GM21360 (cell line): Measurements from ENCODE around the gene DOCK10.

ENCODE experiments used
- ATAC-seq: cut with Tn5 transposase; IDR thresholded peaks from one replicate; pipeline ENCODE4 v1.9.1; 2021; ENCODE audit warnings: mild to moderate bottlenecking, moderate library complexity; ENCODE audit not compliant: unreplicated experiment

The DOCK10 gene

DNA sequence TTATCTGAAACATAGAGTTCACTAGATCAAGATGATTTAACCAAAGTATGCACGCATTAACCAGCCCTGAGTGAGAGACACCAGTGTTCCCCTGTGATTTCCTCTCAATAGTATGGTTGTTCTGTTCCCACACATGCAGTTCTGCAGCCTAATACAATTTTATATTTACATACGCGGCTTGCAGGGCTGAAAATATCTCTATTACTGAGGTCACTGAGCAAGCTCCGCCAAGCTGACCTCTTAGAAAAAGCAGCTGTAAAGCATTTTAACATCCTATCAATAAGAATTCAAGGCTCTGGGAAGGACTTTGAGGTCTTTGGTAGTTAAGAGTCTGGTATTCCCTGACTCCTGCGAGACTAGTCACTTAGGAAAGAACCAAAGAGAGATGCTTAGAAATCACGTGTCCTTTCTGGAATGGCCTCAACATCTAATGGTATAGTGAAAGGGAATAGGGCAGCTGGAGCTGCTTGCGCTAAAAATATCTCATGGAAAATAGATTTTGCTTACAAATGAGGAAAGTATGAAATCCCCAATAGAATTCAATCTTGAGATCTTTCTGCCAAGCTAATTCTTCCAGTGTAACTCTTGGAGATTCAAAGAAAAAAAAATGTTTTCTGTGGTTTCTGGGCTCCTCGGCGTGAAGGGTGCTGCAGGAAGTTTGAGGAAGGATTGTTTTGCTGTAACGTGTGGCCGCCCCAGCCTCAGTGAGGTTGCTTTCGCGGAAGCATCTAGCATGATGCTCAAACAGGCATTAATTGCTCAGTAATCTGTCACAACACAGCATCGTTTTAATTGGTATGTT is 59.2 kb downstream of the DOCK10 start:
- peak; percentile 55 for ATAC-seq

DNA sequence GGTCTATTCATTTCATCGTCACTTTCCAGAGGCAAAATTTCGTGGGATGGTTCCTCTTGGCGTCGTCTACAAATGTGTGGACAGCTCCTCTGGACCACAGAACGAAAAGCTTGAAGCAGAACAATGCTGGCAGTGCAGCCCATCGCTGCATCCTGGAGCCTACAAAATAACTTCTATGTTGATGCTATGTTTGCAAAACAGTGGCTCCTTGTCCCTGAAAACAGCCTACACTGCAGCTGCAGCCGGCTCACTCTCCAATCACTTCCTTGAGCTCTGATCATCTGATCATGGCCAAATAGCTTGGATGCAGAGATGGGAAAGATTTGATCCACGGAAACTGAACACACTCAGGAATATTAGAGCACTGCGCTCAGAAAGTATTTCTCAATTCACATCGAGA is 60.0 kb downstream of the DOCK10 start:
- ATAC-seq, result no peak

DNA sequence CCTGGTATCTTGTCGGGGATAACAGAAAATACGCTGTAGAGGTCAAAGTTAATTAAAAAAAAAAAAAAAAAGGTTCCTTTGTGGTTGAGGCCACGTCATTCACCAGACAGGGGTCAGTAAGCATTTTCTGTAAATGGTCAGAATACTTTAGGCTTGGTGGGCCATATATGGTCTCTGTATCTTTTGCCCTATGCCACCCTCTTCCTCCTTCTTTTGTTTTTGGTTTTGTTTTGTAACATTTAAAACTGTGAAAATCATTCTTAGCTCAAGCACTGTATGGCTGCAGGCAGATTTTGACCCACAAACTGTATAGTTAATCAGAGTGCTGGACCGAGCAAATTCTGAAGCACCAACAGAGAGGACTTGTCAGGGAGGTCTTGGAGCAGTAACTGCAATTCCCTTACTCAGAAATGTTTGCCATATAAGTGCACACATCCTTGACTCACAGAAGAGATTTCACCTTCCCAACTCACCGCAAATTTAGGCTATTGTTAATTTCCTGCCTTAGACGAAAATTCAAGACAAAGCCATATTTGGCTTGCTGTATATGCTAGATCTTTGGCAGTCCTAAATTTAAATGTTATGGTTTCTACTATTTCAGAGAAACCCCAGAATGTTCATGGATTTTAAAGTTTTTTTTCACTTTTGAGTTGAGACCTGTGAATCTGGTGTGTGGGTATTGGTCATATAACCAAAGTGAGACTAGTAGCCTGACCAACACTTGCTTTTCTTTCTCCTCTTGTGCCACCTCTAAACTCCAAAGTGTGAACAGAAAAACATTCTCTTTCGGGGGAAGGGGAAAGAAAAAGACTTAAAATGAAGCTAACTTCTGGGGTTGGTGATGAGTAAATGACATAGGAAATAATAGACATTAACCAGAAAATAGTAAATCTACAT is 65.4 kb downstream of the DOCK10 start:
- no peak for ATAC-seq

DNA sequence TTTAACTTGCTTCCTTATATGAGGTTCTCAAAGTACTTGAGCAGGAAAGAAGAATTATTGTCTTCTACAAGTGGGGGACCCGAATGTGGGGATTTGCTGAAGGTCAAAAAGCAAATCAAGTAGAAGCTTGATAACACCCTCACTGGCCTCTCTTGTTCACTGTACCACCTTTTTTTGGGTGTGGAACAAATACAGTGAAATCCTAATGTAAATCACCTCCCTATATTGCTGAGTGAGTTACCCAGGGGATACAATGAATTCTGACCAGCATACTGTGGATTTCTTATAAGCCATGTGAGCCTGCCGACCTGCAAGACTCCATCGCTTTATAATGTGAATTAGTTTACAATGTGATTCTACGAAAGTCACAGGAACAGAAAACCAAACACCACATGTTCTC is 66.5 kb downstream of the DOCK10 start:
- no peak for ATAC-seq

DNA sequence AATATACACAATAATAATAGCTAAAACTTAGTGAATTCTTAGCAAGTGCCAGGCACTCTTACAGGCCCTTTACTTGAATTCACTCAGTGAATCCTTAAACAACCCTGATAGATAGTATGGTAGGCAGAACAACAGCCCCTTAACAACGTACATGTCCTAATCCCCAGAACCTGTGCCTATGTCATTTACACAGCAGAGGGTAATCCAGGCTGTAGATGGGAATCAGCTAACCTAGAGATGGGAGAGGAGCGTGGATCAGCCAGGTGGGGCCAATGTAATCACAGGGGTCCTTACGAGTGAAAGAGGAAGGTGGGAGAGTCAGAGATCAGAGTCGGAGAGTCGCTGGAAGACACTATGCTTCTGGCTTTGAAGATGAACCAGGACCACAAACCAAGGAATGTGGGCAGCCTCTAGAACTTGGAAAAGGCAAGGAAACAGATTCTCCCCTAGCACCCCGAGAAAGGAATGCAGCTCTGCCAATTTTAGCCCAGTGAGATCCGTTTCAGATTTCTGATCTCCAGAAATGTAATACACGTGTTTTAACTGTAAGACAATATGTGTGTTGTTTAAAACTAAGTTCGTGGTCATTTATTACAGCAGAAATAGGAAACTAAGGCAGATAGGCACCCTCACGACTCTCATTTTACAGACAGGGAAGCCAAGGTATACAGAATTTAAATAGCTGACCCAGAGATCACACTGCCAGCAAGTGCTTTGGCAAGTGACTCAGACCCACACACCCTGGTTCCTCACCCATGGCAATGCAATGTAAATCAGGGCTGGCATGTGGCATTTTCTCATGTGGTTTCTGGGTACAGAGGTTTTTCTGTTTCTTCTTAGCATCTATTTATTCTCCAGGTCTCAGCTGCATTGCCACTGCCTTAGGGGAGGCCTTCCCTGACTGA is 68.9 kb downstream of the DOCK10 start:
- ATAC-seq, result no peak

DNA sequence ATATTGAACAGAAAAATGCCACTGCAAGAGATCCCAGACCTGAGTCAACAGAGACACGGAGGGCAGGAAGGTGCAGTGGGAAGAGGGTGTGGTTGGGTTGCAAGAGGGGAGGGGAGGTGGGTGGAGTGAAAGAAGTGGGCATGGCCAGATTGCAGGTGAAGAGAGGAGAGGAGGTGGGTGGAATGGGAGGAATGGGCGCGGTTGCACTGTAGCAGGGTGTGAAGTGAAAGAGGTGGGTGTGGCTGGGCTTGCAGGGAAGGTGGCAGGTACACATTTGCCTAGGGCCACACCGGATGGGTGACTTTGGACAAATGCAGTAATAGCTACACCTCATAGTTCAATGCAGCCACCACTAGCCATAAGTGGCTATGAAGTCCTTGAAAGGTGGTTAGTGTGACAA is 71.1 kb downstream of the DOCK10 start:
- peak; percentile 50 for ATAC-seq

DNA sequence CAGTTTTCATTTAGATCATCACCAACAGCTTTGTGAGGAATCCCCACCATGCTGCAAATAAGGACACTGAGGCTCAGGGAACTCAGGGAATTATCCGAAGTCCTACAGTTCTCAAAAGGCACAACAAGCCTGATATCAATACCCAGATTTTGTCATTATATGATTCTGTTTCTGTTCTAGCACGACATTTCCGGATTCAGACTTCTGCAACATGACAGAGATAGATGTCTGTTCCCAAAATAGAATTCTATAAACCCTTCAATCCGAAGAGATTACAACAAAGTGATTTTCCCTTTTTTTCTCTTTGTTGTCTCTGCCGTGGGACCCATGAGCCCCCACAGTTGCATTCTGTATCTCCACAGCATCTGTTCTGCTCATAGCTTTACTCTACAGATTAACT is 72.0 kb downstream of the DOCK10 start:
- peak; percentile 55 for ATAC-seq

DNA sequence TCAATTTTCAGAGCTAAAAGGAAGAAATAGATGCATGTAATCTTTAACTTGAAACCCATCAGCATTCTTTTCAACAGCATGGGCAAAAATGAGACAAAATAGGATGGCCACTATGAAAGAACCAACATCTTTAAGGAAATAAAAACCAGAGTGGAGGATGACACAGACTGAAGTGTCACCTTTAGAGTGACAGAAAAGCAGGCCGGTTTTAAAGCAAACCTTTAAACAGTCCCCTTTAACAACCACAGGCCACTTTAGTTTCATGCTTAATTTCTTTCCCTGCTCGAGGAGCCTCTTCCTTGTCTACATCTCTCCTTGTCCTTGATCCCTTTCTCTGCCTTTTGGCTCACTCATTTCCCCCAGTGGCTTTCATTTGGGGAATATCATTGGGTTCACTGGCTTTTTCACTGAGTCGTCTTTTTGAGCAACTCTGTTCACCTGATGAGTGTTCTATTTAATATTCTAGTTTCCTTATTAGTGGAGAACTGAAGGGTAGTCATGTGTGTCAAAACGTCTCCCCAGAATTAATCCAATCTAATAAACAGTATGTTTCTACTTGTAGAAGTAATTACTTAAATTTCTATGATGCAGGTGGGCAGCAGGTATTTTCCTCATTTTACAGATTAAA is 72.5 kb downstream of the DOCK10 start:
- ATAC-seq, result peak; percentile 64

DNA sequence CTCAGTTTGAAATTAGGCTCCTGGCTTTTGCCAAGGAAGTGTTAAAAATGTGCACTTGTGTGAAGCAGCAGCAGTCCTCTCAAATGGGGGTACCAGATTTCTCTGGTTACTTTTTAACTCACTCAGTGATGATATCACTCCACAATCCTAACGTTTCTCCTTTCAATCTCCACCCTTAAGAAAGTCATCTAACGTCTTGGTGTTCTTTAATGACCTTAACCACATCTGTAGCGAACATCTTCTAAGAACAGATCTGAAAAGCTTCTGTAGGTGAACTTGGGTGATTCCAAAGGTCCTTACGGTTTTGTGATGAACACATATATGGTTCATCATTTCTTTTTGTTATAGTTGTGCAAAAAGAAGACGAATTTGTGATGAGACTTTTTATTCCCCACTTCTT is 73.2 kb downstream of the DOCK10 start:
- ATAC-seq, result no peak

DNA sequence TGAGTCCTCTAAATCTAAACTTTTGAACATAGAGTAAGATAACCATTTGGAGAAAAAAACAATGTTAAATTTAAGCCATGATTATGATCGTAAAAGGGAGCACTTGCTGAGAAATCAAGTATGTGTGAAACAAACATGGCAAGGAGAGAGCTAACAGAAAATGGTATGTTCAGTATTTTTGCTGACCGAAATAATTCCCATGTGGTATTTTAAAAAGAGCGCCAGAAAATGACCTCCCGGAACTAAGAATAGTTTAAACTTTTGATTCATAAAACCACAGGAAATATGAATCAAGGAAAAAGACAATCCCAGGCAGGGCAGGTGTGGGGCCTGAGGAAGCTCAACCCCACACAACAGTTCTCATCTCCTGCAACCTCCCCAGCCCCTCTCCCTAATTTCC is 74.2 kb downstream of the DOCK10 start:
- ATAC-seq, result no peak

DNA sequence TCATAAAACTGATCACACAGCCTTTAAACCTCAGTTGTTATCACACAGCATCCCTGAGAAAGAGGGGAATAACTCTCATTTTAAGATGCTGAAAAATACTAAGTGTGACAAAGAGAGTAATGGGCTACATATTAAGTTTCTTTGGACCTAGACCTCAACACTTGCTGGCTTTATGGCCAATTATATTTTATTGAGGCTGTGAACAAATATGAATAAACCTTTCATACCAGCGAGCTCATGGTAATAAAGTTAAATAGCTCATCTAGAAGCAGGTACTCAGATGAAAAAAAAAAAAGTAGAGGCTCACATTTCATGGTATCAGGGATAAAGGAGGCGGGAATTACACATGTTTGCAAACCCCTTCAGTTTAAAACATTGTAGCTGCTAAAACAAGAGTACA is 75.7 kb downstream of the DOCK10 start:
- no peak for ATAC-seq

DNA sequence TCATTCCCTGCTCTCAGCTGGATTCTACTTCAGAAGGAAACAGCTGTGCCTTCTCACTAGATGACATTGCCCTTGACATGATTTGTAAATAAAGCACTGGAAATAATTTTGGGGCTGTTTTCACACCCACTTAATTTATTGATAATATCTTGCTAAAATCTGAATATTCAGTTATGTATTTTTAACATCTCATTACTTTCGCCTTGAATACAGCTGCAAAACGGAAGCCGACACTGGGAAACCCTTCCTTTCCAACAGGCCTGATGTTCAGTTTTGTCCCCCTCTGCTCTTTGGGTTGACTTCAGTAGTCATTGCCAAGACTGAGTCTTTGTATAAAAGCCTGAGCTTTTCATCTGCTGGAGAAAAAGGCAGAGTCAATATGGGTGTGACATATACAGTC is 82.7 kb downstream of the DOCK10 start:
- ATAC-seq, result no peak

DNA sequence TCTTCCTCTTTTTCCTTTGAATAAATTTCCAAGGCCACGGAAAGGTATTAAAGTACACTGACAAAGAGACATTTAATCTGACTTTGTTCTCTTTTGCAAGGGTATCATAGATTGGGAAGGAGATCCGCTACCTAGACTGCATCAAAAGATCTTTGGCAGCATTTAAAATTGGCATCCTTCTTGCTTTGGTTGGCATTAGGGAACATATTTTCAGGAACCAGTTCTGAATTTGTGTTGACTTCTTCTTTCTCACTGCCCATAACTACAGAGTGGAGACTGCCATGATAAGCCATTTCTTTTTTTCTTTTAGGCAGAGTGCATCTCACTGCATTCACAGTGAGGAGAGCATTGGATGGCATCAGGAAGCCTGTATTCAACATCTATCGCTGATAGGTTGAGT is 83.4 kb downstream of the DOCK10 start:
- ATAC-seq, result no peak

DNA sequence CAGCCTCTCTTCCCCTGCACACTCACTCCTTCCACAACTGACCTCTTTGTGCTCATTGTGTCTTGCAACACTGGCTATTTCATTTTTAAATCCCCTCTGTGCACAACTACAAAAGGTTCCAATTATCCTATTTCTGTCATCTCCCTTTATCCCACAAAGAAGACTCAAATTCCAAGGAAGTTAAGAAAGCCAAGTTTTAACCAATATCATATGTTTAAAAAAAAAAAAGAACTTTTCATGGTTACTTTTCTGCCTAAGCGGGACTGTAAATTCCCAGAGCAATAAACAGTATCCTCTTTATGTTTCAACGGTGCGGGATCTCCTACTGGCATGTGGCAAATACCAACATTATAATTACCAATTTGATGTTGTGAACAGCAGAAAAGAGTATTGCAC is 83.8 kb downstream of the DOCK10 start:
- ATAC-seq, result no peak

DNA sequence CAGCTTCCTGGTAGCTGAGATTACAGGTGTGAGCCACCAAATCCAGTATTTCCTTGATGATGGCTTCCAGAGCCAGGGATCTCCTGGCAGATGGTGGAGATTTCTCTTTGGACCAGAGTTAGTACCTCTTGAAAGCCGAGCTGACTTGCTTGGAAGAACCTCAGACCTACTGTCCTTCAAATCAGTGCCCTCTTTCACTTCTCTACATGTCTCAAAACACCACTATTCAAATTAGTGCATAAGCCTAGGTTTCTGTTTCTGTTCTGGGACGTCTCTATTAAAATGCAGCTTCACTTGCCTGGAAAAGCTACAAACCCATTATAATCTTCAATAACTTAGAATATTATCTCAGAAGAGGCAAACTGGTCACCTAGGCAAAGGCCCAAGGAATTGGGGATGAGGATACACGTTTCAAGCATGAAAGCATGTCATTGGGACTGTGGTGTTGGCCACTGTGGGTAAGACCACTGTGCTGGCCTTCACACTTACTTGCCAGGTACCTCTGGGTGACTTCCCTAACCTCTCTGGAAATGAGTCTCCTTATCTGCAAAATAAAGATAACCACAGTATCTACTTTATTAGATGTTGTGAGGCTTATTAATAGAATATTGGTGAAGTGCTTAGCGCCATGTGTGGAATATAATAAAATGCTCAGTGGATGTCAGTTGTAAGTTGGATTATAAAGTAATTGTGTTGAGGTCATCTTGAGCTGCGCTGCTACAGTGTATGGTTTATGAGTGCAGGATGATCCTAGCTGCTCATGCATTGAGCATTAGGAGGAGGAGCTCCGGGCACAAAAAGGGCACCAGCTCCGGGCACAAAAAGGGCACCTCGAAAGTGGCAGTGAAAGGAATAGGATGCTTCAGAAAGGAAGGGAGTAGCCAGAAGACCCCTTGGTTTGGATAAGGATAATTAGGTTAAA is 84.5 kb downstream of the DOCK10 start:
- ATAC-seq, result peak; percentile 90

DNA sequence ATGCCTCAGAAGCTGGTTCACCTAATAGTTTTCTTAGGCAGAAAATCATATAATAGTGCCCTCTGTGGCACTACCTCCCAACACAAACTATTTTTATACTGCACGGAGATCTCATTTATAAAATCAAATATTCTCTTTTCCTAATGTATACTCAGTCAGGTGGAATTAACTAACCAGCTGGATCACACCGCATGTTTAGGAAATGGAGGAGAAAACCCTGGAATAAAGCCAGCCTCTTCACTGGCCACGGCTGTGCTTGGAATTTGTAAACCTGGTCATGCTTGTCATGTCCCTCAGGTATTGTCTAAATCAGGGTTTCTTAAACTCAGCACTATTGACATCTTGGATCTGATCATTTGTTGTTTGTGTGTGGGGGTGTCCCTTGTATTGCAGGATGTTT is 85.6 kb downstream of the DOCK10 start:
- ATAC-seq, result no peak

DNA sequence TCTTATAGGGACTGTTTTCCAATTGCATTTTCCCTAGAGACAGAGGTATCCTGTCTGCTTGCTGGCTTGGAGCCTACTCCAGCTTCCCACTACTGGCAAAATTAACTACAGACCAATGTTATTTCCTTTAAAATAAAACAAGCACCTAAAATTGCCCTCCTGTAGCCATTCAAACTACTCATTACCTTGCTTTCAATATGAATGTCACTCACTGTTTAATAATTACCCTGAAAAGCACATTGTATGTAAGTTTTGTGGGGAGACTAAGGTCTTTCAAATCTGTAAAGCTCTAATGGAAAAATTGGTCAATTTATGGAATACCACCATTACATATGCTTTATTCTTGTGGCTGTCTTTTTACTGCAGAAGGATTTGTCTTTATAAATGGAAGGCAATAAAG is 87.3 kb downstream of the DOCK10 start:
- ATAC-seq, result no peak

DNA sequence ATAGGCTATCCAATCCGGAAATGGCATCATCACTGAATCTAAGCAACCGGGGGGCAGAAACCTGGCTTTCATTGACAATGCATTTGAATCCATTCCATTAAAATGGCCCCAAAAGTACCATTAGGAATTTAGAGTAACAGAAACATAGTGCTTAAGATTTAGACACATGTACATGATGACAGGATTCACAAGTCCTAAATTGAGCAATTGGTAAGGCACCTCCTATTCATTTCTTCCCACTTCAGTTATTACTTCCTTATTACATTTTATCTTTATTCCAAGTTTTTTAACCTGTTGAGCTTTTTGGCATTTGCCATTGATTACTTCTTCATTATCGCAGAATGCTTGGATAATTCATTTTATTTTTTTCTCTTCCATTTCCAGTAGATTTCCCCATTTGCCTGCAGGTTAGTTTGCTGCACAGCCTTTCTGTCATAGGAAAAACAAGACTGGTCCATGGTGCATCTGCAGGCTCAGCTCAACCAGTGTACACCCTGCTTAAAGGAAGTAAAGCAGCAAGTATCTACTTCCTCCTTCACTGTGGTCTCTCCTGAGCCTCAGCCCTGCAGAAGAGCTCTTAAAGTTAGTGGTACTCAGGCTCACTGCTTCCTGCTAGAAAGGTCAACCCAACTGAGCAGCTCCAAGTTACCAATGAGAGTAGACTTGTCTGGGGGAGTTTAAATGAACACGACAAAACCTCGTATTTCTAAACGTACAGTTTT is 89.2 kb downstream of the DOCK10 start:
- ATAC-seq, result peak; percentile 48
